Activated CD8-positive, alpha-beta memory T cell treated with anti-CD3 and anti-CD28 coated beads, Interleukin-2, amount 50 U/mL, for 4 hours (primary cell): ENCODE results near the gene SCN1B.
"Not testable (repeated sequence)": the region's sequence is repeated elsewhere in the genome, so short reads cannot be mapped to it uniquely, and the experiment has no call there.

Source experiments
- DNase-seq: peaks from one replicate; pipeline ENCODE4 v3.0.0-alpha.2; 2020

The SCN1B gene

GRCh38 chr19:35030257-35031071, at the start of gene SCN1B:
TSS of gene SCN1B (plus strand) at chr19:35030470. CDS start at chr19:35030821, 351 bp downstream.
- peak; percentile 78 for DNase-seq

GRCh38 chr19:34982275-34982674, 48.0 kb upstream of the SCN1B start:
- DNase-seq: no peak

DNA sequence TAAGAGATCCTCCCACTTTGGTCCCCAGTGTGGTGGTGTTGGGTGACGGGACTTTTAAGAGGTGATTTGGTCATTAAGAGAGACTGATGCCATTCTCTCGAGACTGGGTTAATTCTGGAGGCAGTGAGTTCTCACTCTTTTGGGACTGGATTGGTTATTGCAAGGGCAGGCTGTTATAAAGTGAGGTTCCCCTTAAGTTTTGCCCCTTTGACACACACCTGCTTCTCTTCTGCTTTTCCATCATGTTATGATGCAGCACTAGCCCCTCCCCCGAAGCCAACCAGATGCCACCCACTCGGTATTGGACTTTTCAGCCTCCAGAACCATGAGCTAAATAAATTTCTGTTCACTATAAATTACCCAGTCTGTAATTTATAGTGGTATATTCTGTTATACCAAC, 46.5 kb upstream of the SCN1B start:
- DNase-seq: no peak

- DNase-seq: no peak
Observed at GRCh38 chr19:34984287-34984686, 46.0 kb upstream of the SCN1B start.

DNA sequence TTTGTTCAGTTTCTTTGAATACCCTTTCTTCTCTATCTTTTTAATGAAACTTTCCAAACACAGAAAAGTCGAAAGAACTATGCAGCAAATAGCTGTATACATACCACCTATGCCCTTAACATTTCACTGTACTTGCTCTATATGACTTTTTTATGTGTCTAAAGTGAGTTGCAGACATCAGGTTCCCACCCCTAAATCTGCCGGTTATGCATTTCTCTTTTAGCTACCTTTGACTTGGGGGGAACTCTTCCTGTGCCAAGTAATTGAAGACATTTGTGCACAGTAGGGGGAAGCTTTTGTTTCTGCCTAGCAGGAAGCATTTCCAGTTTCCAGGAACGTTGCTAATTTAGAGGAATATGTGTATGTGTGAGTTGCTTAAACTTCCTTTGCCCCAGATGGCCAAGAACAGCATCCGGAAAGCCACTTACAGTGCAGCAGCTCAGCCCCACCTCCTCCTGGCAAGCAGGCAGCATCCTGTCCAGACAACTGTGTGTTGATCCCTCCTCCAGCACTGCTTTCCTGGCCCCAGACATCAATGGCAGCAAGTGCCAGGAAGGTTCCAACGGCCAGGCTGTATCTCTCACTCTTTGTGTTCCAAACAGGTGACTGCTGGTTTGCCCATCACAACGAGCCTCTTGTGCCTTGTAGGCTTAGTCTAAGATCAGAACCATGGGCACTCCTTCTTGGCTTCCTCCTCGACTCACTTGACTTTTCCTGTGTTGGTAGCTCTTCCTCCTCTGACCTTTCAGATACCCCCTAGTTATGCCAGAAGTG, 44.8 kb upstream of the SCN1B start:
- no peak for DNase-seq

GRCh38 chr19:34988119-34988518, 42.2 kb upstream of the SCN1B start:
- DNase-seq: no peak

DNA sequence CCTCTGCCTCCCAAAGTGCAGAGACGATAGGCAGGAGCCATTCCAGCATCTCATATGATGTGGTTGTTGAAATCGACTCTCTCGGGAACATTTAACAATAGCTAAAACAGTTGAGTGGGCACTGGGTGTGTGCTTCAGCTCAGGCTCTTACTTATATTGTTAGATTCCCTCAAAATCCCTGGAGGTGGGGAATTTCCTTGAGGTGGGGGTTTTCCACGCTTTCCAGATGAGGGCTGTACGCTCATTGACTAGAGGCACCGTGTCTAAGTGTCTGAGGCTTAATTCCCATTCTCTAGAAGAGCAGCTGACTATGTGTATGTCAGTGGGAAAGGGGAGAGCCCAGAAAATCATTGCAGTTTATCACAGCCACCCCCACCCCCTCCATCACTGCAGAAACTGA, 41.0 kb upstream of the SCN1B start:
- DNase-seq: no peak

DNA sequence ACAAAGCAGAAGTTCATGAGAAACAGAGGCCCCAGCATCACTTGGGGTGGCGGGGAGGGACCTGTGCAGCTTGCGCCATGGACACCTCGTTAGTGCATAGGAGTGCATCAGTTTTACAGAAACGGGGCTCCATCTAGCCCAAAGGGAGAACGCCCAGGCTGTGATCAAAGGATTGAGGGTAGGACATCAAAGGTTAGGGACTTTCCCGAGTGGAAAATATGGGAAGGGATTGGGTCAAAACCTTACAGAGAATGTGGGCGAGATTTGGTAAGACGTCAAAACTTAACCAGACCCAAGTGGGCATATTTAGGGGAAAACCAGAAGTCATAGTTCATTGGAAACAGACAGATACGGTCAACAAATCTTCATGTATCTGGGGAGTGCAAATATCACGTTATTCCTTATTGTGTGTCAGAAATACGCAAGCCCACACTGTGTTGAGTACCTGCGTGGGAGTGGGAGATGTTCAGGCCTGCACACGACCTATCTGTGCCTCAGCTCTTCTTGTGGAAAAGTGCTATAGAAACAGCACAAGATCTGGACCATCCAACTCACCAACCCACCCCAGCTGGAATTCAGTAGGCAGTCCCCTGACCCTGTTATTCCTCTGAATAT, 39.6 kb upstream of the SCN1B start:
- no peak for DNase-seq

GRCh38 chr19:34991542-34992333, 38.5 kb upstream of the SCN1B start:
- DNase-seq: no peak

DNA sequence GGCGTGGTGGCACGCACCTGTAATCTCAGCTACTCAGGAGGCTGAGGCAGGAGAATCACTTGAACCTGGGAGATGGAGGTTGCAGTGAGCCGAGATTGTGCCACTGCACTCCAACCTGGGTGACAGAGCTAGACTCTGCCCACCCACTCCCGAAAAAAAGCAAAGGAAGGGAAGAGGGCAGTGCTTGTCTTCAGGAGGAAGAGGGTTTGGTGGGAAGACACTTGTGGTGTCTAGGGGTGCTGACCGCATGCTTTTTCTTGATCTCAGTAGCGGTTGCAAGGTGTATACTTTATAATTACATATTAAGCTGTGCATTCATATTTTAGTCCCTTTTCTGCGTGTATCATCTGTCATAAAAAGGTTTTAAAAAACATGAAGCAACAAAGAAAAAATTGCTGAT, 37.7 kb upstream of the SCN1B start:
- DNase-seq: not testable (repeated sequence)

DNA sequence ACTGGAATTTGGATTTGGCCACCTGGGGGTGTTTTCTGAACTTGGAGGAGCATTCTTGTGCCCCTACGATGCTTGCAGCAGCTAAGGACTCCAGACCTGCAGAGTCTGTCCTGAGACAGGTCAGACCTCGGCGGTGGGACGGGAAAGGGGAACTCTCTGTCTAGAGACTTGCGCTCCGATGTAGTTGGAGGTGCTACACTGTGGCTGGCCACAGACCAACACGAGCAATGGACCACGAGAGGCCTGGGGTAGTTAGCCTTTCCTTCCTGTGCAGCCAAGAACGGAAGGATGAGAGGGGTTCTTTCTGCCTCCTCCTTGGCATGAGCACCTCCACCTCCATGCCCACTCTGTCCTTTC, 36.0 kb upstream of the SCN1B start:
- DNase-seq: no peak

- no peak for DNase-seq
Observed at GRCh38 chr19:34994643-34995541, 35.4 kb upstream of the SCN1B start.

GRCh38 chr19:34995551-34995950, 34.7 kb upstream of the SCN1B start:
- DNase-seq: no peak

- no peak for DNase-seq
Observed at GRCh38 chr19:34997071-34997617, 33.1 kb upstream of the SCN1B start.

DNA sequence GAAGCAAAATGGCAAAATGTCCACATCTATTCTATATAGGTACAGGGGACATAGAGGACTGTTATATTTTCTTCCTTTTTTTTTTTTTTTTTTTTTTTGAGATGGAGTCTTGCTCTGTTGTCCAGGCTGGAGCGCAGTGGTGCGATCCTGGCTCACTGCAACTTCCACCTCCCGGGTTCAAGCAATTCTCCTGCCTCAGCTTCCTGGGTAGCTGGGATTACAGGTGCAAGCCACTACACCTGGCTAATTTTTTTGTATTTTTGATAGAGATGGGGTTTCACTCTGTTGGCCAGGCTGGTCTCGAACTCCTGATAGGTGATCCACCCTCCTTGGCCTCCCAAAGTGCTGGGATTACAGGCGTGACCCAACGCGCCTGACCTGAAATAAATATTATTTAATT, 32.0 kb upstream of the SCN1B start:
- DNase-seq: not testable (repeated sequence)

- DNase-seq: no peak
Observed at GRCh38 chr19:34998777-34999497, 31.3 kb upstream of the SCN1B start.

- DNase-seq: peak; percentile 74
Observed at GRCh38 chr19:34999498-35000337, 30.6 kb upstream of the SCN1B start, which contains the start of gene GRAMD1A. TSS of gene GRAMD1A (plus strand) at chr19:35000323. CDS start at chr19:35000479, 156 bp downstream.

DNA sequence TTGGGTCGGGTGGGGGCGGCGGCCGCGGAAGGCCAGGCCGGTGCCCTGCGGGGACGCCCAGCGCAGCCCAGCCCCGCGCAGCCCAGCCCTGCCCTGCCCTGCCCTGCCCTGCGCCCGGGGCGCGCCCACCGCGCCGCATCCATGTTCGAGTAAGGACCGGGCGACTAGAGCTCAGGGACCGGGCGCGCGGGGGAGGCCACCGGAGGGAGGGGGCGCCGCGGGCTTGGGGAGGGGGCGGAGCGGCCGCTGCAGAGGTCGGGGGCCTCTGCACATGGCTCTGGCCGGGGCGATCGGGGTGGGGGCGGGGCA, 30.0 kb upstream of the SCN1B start:
- no peak for DNase-seq

DNA sequence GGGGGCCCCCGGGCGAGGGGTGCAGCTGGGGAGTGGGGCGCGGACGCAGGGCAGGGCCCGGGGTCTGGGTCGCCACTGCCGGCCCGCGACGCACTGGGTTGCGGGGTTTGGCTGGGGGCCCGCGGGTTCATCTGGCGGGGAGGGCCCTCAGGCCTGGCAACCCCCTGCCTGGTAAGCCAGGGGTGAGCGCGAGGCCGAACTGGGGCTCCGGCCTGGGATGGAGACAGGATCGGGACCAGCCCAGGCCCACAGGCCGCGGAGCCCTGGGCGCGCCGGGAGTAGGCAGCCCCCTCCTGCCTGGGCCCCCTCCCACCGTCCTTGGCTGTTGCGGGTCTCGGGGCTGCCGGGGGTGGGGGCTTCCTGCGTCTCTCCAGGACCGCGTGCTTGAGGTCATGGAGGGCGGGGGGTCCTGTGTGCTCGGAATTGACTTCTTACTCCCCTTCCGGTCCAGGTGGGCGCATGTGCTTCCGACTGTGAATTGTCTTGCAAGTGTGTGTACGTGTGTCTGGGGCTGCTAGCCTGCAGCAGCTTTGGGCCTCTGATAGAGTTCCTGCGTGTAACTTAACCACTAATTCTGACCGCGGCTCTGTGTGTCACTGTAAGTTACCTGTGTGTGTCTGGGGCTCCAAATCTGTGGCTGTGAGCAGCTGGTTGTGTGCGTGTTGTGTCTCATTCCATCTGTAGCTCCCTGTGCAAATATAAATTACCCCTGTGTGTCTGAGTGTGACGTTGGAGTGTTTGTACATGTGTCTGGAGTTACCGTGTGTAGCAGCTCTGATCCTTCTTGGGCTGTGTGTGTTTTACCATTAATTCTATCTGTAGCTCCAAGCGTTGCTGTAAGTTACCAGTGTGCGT, 29.4 kb upstream of the SCN1B start:
- DNase-seq: peak; percentile 56
